SK-N-SH treated with all-trans-retinoic acid at 6 μM for 48 hours (cell line): ENCODE results near the gene SUCLG1.
A peak's percentile ranks its signal among the peaks of the same experiment; 100 is the strongest.

Source experiments
- ATAC-seq: fragments of 200-7000 bp; cut with Tn5 transposase; 3 replicates; pipeline ENCODE4 v1.9.1; 2020; ENCODE audit warnings: mild to moderate bottlenecking, moderate library complexity
- ARNTL ChIP-seq: fragments of 450-650 bp; formaldehyde crosslinking; IDR thresholded peaks from 2 replicates; pipeline ENCODE4 v1.5.0; 2020; ENCODE audit warnings: low read depth, mild to moderate bottlenecking, moderate library complexity, borderline replicate concordance
- BACH2 ChIP-seq: fragments of 250-450 bp; sonication (Bioruptor Pico); IDR thresholded peaks from 2 replicates; pipeline ENCODE4 v1.9.0; 2021; ENCODE audit warnings: mild to moderate bottlenecking, borderline replicate concordance
- CSDC2 ChIP-seq: fragments of 250-450 bp; sonication (Bioruptor Pico); IDR thresholded peaks from 2 replicates; pipeline ENCODE4 v1.5.0; 2020; ENCODE audit warnings: mild to moderate bottlenecking, moderate library complexity
- GLIS3 ChIP-seq: fragments of 250-450 bp; sonication (Bioruptor Pico); IDR thresholded peaks from 2 replicates; pipeline ENCODE4 v1.5.0; 2020; ENCODE audit warnings: mild to moderate bottlenecking, moderate library complexity
- ISL1 ChIP-seq: fragments of 250-450 bp; sonication (Bioruptor Pico); IDR thresholded peaks from 2 replicates; pipeline ENCODE4 v2.1.2; 2022; ENCODE audit warnings: mild to moderate bottlenecking, moderate library complexity
- OSR1 ChIP-seq: fragments of 250-450 bp; sonication (Bioruptor Pico); IDR thresholded peaks from 2 replicates; pipeline ENCODE4 v1.8.0; 2022; ENCODE audit warnings: moderate library complexity, mild to moderate bottlenecking, inconsistent platforms
- RARB ChIP-seq: fragments of 250-450 bp; sonication (Bioruptor Pico); IDR thresholded peaks from 2 replicates; pipeline ENCODE4 v1.8.0; 2021; ENCODE audit warnings: mild to moderate bottlenecking, moderate library complexity
- TCF4 ChIP-seq: fragments of 250-450 bp; sonication (Bioruptor Pico); IDR thresholded peaks from 2 replicates; pipeline ENCODE4 v1.8.0; 2021; ENCODE audit warnings: mild to moderate bottlenecking, moderate library complexity, borderline replicate concordance
- TOX ChIP-seq: fragments of 250-450 bp; sonication (Bioruptor Pico); IDR thresholded peaks from 2 replicates; pipeline ENCODE4 v1.8.0; 2021; ENCODE audit warnings: mild to moderate bottlenecking, moderate library complexity, borderline replicate concordance
- ZC3H10 ChIP-seq: fragments of 250-450 bp; sonication (Bioruptor Pico); IDR thresholded peaks from 2 replicates; pipeline ENCODE4 v1.5.1; 2021; ENCODE audit warnings: mild to moderate bottlenecking, moderate library complexity
- ZFP3 ChIP-seq: fragments of 250-450 bp; sonication (Bioruptor Pico); IDR thresholded peaks from 2 replicates; pipeline ENCODE4 v1.5.0; 2020; ENCODE audit warnings: mild to moderate bottlenecking, moderate library complexity
- ZFP30 ChIP-seq: fragments of 450-650 bp; formaldehyde crosslinking; IDR thresholded peaks from 2 replicates; pipeline ENCODE4 v1.5.0; 2022; ENCODE audit warnings: mild to moderate bottlenecking, moderate library complexity
- ZNF565 ChIP-seq: fragments of 450-650 bp; formaldehyde crosslinking; conservative IDR thresholded peaks from 2 replicates; pipeline ENCODE4 v1.5.0; 2020; ENCODE audit warnings: low read depth, mild to moderate bottlenecking, moderate library complexity
- ZNF8 ChIP-seq: fragments of 450-650 bp; formaldehyde crosslinking; IDR thresholded peaks from 2 replicates; pipeline ENCODE4 v1.5.0; 2020; ENCODE audit warnings: mild to moderate bottlenecking, moderate library complexity
- TF ChIP-seq, protein P1 (sequence below): fragments of 250-450 bp; sonication (Bioruptor Pico); IDR thresholded peaks from 2 replicates; pipeline ENCODE4 v1.8.0; 2021; ENCODE audit warnings: low read depth, mild to moderate bottlenecking, moderate library complexity, borderline replicate concordance
- TF ChIP-seq, protein P2 (sequence below): fragments of 250-450 bp; sonication (Bioruptor Pico); IDR thresholded peaks from 2 replicates; pipeline ENCODE4 v1.5.0; 2020; ENCODE audit warnings: mild to moderate bottlenecking, moderate library complexity
- TF ChIP-seq, protein P3 (sequence below): fragments of 250-450 bp; sonication (Bioruptor Pico); IDR thresholded peaks from 2 replicates; pipeline ENCODE4 v1.5.1; 2021; ENCODE audit warnings: mild to moderate bottlenecking, moderate library complexity
- TF ChIP-seq, protein P4 (sequence below): fragments of 250-450 bp; sonication (Bioruptor Pico); IDR thresholded peaks from 2 replicates; pipeline ENCODE4 v1.8.0; 2020; ENCODE audit warnings: mild to moderate bottlenecking, moderate library complexity, borderline replicate concordance

Gene SUCLG1

DNA sequence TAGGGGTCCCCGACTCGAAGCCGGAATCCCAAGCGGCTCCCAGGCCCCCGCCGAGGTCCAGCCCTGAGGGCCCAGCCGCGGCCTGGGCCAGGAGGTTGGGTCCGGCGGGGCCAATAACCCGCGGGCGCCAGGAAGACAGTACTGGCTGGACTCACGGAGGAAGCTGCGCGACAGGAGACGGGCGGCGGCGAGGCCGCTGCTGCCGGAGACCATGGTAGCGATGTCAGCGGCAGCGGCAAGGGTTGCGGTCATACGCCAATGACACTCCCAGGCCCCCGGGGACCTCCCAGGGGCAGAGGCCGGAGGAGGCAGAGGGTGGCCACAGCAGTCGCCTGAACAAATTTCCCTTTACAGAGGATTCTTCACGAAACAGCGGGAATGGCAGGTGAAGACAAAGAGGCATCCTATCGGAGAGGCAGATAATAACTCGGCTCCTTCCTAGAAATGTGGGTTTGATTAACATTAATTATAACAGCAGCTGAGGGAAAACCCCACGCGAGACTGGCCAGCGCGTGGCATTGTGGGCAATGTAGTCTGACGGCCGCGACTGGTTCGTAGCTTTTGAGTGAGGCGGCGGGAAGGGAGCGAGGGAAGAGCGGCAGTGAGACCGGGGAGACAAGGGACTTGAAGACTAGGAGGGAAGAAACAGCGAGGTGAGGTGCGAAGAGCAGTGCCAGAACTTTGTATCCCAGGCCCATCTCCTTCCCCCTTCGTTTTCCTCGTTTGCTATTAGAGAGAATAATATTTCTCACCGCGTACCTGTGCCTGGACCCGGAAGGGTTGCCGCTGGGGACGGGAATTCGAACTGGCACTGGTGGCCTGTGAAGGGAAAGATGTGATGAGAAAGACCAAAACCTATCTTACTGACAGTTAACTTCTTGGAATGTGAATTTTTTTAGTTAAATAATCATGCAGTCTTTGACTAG lies at the start of gene SUCLG1:
TSS of gene SUCLG1 (minus strand) at position 263 of the 926 bp plus-strand sequence. CDS start at position 252, 11 bp downstream.
- ATAC-seq, result peak; percentile 97
- TF ChIP-seq, protein P1, sequence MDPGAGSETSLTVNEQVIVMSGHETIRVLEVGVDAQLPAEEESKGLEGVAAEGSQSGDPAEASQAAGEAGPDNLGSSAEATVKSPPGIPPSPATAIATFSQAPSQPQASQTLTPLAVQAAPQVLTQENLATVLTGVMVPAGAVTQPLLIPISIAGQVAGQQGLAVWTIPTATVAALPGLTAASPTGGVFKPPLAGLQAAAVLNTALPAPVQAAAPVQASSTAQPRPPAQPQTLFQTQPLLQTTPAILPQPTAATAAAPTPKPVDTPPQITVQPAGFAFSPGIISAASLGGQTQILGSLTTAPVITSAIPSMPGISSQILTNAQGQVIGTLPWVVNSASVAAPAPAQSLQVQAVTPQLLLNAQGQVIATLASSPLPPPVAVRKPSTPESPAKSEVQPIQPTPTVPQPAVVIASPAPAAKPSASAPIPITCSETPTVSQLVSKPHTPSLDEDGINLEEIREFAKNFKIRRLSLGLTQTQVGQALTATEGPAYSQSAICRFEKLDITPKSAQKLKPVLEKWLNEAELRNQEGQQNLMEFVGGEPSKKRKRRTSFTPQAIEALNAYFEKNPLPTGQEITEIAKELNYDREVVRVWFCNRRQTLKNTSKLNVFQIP (CRISPR knock-in tag), result no peak
- TF ChIP-seq GLIS3 (CRISPR knock-in tag) (no peak), OSR1 (CRISPR knock-in tag) (no peak), CSDC2 (CRISPR knock-in tag) (no peak), BACH2 (CRISPR knock-in tag) (no peak), TCF4 (CRISPR knock-in tag) (peak; percentile 38; the same call in 1 of the 2 replicates)

DNA sequence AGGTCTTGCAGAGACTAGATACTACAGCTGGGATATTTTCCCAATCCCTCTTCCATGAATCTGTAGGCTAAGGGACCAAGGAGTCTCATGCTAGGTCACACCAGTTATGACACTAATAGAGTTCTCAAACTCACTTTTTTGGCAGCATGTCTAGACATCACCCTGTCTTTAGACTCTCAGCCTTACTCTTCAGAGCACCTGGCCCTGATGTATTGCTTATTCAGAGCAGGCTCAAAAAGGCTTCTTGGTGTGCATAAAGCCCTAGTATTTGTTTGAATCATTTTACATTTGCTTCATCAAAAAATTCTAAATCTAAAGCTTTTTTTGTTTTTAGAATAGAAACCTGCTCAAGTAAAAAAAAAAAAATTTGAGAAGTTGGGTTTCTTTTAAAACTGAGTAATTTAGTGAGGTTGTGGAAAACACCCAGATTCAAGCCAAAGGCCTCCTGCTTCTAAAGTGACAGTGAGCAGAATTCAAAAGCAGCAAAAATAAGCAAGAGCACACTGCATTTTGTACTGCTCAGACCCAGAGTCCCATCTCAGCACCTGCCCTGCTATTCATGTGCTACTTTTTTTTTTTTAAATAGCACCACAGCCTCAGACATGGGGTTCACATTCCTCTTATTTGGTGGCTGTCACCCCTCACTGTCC lies 39.2 kb upstream of the SUCLG1 start:
- no peak for ATAC-seq
- TF ChIP-seq, protein P2, sequence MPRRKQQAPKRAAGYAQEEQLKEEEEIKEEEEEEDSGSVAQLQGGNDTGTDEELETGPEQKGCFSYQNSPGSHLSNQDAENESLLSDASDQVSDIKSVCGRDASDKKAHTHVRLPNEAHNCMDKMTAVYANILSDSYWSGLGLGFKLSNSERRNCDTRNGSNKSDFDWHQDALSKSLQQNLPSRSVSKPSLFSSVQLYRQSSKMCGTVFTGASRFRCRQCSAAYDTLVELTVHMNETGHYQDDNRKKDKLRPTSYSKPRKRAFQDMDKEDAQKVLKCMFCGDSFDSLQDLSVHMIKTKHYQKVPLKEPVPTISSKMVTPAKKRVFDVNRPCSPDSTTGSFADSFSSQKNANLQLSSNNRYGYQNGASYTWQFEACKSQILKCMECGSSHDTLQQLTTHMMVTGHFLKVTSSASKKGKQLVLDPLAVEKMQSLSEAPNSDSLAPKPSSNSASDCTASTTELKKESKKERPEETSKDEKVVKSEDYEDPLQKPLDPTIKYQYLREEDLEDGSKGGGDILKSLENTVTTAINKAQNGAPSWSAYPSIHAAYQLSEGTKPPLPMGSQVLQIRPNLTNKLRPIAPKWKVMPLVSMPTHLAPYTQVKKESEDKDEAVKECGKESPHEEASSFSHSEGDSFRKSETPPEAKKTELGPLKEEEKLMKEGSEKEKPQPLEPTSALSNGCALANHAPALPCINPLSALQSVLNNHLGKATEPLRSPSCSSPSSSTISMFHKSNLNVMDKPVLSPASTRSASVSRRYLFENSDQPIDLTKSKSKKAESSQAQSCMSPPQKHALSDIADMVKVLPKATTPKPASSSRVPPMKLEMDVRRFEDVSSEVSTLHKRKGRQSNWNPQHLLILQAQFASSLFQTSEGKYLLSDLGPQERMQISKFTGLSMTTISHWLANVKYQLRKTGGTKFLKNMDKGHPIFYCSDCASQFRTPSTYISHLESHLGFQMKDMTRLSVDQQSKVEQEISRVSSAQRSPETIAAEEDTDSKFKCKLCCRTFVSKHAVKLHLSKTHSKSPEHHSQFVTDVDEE (CRISPR knock-in tag), result no peak
- no peak for TF ChIP-seq ISL1 (CRISPR knock-in tag)
- TF ChIP-seq ARNTL (CRISPR knock-in tag), result no peak
- no peak for TF ChIP-seq ZFP30 (CRISPR knock-in tag)
- TF ChIP-seq TCF4 (CRISPR knock-in tag), result no peak
- no peak for TF ChIP-seq ZNF565
- TF ChIP-seq CSDC2 (CRISPR knock-in tag), result no peak
- TF ChIP-seq OSR1 (CRISPR knock-in tag), result no peak
- TF ChIP-seq, protein P1 (CRISPR knock-in tag), result no peak
- TF ChIP-seq, protein P3, sequence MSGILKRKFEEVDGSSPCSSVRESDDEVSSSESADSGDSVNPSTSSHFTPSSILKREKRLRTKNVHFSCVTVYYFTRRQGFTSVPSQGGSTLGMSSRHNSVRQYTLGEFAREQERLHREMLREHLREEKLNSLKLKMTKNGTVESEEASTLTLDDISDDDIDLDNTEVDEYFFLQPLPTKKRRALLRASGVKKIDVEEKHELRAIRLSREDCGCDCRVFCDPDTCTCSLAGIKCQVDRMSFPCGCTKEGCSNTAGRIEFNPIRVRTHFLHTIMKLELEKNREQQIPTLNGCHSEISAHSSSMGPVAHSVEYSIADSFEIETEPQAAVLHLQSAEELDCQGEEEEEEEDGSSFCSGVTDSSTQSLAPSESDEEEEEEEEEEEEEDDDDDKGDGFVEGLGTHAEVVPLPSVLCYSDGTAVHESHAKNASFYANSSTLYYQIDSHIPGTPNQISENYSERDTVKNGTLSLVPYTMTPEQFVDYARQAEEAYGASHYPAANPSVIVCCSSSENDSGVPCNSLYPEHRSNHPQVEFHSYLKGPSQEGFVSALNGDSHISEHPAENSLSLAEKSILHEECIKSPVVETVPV (CRISPR knock-in tag), result no peak
- TF ChIP-seq ZFP3 (CRISPR knock-in tag), result no peak
- no peak for TF ChIP-seq GLIS3 (CRISPR knock-in tag)
- no peak for TF ChIP-seq TOX (CRISPR knock-in tag)
- TF ChIP-seq, protein P4, sequence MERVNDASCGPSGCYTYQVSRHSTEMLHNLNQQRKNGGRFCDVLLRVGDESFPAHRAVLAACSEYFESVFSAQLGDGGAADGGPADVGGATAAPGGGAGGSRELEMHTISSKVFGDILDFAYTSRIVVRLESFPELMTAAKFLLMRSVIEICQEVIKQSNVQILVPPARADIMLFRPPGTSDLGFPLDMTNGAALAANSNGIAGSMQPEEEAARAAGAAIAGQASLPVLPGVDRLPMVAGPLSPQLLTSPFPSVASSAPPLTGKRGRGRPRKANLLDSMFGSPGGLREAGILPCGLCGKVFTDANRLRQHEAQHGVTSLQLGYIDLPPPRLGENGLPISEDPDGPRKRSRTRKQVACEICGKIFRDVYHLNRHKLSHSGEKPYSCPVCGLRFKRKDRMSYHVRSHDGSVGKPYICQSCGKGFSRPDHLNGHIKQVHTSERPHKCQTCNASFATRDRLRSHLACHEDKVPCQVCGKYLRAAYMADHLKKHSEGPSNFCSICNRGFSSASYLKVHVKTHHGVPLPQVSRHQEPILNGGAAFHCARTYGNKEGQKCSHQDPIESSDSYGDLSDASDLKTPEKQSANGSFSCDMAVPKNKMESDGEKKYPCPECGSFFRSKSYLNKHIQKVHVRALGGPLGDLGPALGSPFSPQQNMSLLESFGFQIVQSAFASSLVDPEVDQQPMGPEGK (CRISPR knock-in tag), result no peak
- no peak for TF ChIP-seq ZNF8 (CRISPR knock-in tag)
- TF ChIP-seq RARB, result no peak
- no peak for TF ChIP-seq ZC3H10
- no peak for TF ChIP-seq BACH2 (CRISPR knock-in tag)
